GM08714 (cell line): Measurements from ENCODE around the gene GBGT1.
A peak's percentile ranks its signal among the peaks of the same experiment; 100 is the strongest.

ENCODE experiments used
- H3K4me3 ChIP-seq: fragments of 200-500 bp; sonication (Bioruptor generic); 2 replicates; pipeline ENCODE4 v1.5.1; 2014; ENCODE audit warnings: mild to moderate bottlenecking, low read length, inconsistent platforms
- ZNF274 ChIP-seq: IDR thresholded peaks from 2 replicates; pipeline ENCODE4 v1.6.1; 2012; ENCODE audit warnings: mild to moderate bottlenecking, low read depth, low read length

Gene GBGT1

GRCh38 chr9:133161547-133161950 lies 2.2 kb downstream of the GBGT1 start:
- TF ChIP-seq ZNF274: no peak
- H3K4me3 ChIP-seq: no peak overlapping the region

- H3K4me3 ChIP-seq: no peak overlapping the region
- TF ChIP-seq ZNF274: no peak
These were observed 2.8 kb downstream of the GBGT1 start for GRCh38 chr9:133160742-133161546.

- TF ChIP-seq ZNF274: no peak
- no peak overlapping the region for H3K4me3 ChIP-seq
These were observed 5.0 kb downstream of the GBGT1 start for GRCh38 chr9:133158695-133159094.

- H3K4me3 ChIP-seq: no peak overlapping the region
- TF ChIP-seq ZNF274: no peak
These were observed 8.6 kb downstream of the GBGT1 start for GRCh38 chr9:133155156-133155555.

GRCh38 chr9:133154097-133154989 lies 9.4 kb downstream of the GBGT1 start:
- no peak overlapping the region for H3K4me3 ChIP-seq

GRCh38 chr9:133153227-133154096 lies 10.3 kb downstream of the GBGT1 start:
- no peak overlapping the region for H3K4me3 ChIP-seq
- TF ChIP-seq ZNF274: no peak

More at GRCh38 chr9:133154097-133154989, 9.4 kb downstream of the GBGT1 start:
- TF ChIP-seq ZNF274: no peak

GRCh38 chr9:133151601-133152525 lies 11.9 kb downstream of the GBGT1 start:
- H3K4me3 ChIP-seq: no peak overlapping the region
- no peak for TF ChIP-seq ZNF274

- no peak overlapping the region for H3K4me3 ChIP-seq
- no peak for TF ChIP-seq ZNF274
These were observed 12.7 kb downstream of the GBGT1 start for GRCh38 chr9:133151041-133151440.

- H3K4me3 ChIP-seq: peak overlapping the region; percentile 82; the same call in 1 of the 2 replicates
- TF ChIP-seq ZNF274: no peak
These were observed 14.3 kb downstream of the GBGT1 start for GRCh38 chr9:133149130-133150015.

- no peak for TF ChIP-seq ZNF274
- peak overlapping the region; percentile 82 for H3K4me3 ChIP-seq
These were observed 15.2 kb downstream of the GBGT1 start for GRCh38 chr9:133148199-133149129.
